ENCODE measurements around the gene GRIA3.

DNA sequence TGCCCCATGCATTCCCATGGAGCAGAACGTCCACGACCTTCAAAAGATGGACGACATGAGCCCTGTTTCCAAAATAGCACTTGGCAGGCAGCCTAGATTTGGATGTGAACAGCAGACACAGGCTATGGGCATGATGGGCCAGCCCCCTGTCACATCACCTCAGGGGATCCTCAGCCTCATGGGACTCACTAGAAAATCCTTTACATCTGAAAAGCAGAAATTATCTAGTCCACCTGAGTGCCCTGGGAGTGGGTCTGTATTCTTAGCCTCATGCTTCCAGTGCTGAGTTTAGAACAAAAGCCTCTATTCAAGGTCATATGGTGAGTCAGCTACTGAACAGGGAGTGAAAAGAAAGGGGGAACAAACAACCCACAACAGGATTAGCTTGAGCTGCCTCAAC lies 35.8 kb downstream of the GRIA3 start:
- TF ChIP-seq, protein P1, sequence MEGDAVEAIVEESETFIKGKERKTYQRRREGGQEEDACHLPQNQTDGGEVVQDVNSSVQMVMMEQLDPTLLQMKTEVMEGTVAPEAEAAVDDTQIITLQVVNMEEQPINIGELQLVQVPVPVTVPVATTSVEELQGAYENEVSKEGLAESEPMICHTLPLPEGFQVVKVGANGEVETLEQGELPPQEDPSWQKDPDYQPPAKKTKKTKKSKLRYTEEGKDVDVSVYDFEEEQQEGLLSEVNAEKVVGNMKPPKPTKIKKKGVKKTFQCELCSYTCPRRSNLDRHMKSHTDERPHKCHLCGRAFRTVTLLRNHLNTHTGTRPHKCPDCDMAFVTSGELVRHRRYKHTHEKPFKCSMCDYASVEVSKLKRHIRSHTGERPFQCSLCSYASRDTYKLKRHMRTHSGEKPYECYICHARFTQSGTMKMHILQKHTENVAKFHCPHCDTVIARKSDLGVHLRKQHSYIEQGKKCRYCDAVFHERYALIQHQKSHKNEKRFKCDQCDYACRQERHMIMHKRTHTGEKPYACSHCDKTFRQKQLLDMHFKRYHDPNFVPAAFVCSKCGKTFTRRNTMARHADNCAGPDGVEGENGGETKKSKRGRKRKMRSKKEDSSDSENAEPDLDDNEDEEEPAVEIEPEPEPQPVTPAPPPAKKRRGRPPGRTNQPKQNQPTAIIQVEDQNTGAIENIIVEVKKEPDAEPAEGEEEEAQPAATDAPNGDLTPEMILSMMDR (IDR thresholded peaks at IDR 0.05; ENCODE audit: insufficient read depth, low read depth, low read length): no peak
- no peak for TF ChIP-seq EZH2 (IDR thresholded peaks at IDR 0.05; ENCODE audit: insufficient read depth, low read length)
